ENCODE results near the gene WNT9B.
"Not testable (repeated sequence)": the region's sequence is repeated elsewhere in the genome, so short reads cannot be mapped to it uniquely, and the experiment has no call there.

The WNT9B gene

DNA sequence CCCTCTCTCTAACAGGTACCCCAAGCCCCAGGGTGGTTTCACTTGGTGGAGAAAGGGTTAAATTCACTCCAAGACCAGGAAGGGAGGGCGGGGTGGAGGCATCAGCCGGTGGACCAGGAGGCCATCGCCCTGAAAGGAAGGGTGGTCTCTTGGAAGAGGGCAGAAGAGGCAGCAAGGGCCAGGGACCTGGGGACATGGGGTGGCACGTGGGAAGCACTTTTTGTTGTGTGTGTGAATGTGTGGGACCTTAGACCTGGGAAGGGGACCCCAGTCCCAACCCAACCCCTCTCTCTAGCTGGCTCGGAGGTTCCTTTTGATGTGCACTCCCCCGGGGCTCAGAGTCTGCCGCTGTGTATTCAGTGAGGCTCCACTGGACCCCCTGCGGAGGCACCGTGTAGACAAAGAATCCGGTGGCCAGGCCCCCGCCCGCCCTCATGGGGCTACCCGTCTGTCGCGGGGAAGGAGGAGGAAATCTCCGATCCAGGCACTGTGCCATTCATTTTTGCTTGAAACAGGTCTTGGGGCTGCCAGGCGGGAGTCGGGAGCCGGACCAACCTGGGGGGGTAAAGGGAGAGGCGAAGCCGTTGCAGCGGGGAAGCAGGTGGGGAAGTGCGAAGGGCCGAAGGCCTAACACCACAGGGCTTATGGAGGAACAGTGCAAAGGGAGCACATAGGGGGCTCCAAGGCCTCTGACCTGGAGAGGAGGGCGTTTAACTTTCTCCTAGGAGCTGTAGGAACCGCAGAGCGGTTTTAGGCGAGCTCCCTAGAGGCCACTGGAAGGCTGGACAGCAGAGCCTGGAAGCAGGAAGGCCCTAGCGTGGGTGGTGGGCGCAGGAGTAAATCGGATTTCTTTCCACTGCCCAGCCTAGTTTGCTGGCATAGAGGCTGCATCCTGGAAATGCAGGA, 29.6 kb upstream of the WNT9B start:
- DNase-seq (ENCODE audit: low read depth in 1 of 2, low spot score in 1 of 2) = no peak

DNA sequence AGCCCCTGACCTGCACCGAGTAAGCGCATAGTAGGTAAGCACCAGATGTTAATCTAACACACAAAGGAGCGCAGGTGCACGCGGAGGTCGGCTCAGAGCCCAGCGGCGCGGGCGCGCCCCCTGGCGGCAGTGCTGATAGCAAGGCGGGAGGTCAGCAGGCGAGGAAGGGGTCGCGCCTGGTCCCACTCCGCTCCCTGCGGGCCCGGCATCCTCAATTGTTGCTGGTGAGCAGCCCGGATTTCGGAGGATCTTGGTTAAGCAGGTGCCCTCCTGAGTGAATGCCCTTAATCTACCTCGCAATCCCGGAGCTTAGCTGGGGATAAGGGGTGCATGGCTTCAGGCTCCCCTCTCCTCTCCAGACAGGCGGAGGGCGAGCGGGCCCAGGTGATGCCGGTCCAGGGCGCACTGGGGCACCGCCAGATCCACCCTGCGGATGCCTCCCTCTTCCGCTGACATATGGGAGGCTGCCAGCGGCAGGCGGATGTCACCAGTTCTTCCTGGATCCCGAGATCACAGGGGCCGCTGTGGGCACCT, 28.9 kb upstream of the WNT9B start:
- peak in 1 of 2 donors; percentile 18 for DNase-seq (ENCODE audit: low read depth in 1 of 2, low spot score in 1 of 2)

DNA sequence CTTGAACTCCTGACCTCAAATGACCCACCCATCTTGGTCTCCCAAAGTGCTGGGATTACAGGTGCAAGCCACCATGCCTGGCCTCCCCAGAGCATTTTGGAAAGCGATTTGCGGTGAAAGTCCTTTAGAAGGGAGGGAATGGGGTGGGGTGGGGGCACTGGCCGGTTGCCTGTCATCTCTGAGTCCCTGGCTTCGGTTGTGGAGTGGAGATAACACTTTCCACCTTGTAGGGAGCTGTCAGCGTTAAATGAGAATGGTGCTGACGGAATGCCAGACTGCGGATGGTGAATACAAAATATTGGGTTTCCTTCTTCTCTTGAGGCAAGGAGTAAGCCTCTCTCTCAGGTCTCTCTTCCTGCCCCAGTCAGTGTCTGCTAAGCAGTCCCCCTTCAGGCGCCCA, 27.7 kb upstream of the WNT9B start:
- no peak for DNase-seq (ENCODE audit: low read depth in 1 of 2, low spot score in 1 of 2)

DNA sequence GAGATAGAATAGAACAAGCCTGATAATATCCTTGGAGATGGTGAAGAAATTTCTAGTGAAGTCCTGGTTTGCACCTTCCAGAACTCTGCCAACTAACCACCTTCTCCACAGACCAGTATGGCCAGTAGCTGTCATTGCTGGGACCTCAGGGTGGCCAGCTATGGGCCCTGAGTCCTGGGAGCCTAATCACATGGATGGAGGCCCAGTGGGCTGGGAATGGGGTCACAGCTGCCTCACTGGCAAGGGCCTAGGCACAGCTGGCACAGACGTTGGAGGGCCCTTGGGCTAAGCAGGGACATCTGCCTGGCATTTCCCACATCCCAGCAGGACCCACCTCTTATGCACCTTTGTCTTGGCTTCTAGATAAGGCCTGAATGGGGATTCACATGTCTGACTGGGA, 25.3 kb upstream of the WNT9B start:
- DNase-seq (ENCODE audit: low read depth in 1 of 2, low spot score in 1 of 2) = no peak

DNA sequence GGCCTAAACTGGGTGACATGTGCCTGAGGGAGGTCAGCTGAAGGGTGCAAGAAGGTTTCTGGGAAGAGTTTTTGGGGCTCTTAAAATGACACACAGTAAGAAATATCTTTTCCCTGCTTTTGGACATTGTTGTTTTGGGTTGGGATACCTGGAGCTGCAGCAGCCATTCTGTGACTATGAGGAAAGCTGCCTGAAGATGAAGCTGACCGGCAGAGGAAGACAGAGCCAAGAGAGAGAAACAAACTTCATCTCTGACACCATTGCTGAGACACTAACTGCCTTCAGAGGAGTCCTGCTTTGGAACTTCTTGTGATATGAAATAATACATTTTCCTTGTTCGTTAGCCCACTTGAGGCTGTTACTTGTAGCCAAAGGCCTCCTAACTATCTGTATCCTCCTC, 24.1 kb upstream of the WNT9B start:
- no peak for DNase-seq (ENCODE audit: low read depth in 1 of 2, low spot score in 1 of 2)

DNA sequence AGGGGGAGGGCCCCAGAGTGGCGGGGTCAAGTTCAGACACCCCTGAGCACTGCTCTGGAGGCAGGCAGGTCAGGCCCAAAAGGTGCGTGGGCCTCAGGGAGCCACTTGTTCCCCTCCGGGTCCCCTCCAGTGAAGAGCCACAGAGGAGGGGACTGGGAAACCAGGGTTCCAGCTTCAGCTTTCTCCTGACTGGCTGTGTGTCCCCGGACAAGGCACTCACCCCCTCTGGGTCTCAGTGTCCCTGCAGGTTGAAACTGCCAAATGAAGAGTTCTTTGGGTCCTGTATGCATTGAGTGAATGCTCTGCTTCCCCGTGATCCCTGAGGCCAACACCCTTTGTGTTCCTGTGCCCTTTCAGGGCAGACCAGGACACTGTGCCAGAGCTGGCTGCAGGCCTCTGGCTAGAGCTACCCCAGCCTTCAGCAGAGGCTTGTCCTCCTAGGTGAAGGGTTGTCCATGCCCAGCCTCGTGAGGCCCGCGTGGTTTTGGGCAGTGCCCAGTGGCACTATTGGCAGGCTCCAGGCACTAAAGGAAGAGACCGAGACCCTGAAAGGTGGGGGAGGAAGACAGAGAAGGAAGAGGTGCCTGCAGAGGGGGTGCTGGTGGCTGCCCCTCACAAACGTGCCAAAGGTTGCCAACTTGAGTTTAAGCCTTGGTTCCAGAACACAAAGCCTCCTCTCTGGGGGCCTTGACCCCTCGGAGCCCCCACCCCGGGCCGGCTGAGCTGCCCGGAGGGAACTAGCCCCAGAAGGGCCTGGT, 19.6 kb upstream of the WNT9B start:
- no peak for DNase-seq (ENCODE audit: low read depth in 1 of 2, low spot score in 1 of 2)

DNA sequence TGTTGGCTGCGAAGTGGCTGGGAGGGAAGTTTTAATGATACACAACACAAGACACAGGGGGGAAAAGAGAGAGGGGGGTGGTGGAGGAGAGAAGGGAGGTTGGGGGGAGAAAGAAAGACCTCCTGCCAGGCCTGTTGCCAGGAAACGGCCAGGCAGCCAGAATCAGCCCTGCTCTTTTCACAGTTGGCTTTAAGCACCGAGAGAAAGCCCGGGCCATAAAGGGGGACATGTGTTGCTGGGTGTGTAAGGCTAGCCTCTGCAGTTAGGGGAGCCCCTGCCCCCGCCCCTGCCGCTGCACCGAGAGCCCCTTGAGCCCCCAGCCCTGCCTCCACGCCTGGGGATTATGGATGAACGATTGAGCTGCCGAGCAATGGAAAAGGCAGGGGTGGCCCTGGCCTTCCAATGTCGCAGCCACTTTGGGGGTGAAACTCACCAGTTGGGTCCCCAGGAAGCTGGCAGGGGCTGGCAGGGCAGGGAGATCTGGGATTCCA, 19.0 kb upstream of the WNT9B start:
- DNase-seq (ENCODE audit: low read depth in 1 of 2, low spot score in 1 of 2) = no peak

DNA sequence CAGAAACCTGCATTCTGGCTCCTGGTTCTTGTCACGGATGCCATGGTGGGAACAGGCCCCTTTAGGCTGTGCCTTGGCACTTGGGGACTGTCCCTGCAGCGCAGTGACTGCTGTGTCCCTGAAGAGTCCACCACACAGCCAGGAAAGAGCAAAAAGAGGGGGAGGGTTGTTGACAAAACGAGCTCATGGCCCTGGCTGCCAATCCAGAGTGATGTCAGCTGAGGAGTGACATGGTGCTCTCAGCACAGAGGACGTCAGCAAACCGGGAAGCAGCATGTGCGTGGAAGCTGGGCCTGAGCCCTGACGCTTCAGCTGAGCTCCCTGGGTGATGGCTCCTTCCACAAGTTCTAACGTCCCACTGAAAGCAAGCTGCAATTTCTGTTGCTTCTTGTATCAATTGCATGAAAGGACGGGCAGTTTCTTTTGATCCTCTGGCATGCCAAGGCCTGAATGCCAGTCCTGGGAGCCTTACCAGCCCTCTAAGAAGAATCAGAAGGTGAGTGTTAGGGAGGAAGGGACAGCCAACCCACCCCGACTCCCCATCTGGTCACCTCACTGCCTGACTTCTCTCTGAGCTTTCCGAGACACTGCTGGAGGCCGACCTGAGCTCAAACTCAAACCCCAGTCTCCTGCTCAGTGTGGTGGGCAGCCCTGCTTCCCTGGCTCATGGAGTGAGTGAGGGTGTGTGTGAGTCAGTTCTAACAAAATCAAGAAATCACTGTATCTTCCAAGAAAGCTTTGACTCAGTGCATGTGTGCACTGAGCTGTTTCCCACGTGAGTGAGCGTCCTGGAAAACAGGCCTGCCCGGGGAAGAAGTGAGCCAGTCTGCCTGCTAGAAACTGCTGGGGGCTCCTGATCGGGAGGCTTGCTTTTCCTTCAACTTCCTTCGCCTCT, 18.2 kb upstream of the WNT9B start:
- DNase-seq (ENCODE audit: low read depth in 1 of 2, low spot score in 1 of 2) = no peak

DNA sequence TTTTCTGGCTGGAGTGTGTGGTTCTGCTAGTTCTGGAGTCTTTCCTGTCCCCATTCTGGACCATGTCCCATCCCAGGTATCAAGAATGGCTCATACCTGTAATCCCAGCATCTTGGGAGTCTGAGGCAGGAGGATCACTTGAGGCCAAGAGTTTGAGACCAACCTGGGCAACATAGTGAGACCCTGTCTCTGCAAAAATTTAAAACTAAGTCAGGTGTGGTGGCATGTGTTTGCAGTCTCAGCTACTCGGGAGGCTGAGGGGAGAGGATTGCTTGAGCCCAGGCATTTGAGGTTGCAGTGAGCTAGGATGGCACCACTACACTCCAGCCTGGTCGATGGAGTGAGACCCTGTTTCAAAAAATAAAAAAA, 17.6 kb upstream of the WNT9B start:
- DNase-seq (ENCODE audit: low read depth in 1 of 2, low spot score in 1 of 2) = no peak

DNA sequence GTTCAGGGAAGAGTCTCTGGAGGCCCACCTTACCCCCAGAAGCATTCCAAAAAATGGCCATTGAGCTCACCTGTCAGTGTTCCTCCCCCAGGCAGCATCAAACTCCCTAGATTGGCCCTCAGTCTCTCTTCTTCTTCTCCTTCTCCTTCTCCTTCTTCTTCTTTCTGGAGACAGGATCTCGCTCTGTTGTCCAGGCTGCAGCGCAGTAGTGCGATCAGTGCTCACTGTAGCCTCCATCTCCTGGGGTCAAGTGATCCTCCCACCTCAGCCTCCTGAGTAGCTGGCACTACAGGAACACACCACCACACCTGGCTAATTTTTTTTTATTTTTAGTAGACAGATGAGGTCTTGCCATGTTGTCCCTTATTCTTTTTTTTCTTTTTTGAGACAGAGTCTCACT, 16.5 kb upstream of the WNT9B start:
- DNase-seq (ENCODE audit: low read depth in 1 of 2, low spot score in 1 of 2) = no peak

DNA sequence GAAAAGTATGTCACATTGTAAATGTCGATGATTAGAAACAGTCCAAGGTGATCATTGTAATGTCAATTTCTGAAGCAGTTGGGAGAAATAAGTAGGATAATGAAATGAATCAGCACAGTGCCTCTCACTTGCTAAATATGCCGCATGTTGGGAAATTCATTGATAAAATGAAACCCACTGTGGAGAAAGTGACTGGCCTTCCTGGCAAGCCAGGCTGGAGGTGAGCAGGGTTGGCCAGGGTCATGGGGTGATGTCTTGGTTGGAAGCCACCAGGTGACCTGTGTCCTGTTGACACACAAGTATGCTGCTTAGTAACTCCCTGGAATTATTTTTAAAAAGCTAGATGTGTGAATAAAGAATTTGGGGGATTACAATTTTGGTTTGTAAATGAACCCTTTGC, 14.9 kb upstream of the WNT9B start:
- no peak for DNase-seq (ENCODE audit: low read depth in 1 of 2, low spot score in 1 of 2)

DNA sequence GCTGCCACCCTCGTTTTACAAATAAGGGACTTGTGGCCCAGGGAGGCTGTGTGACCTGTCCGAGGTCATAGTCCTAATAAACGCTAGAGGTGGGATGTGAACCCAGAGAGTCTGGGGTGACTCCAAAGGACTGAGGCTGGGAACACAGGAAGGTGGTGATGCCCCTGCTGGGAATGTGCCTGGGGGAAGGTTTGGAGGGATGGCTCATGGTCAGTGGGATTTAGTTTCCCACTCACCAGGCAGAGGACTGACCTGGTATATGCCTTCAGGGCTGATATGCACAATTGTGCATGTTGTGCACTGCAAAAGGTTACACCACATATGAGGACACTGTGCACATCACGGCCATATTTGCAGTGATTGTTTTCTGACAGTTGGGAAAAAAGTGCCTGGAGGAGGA, 13.9 kb upstream of the WNT9B start:
- no peak for DNase-seq (ENCODE audit: low read depth in 1 of 2, low spot score in 1 of 2)

DNA sequence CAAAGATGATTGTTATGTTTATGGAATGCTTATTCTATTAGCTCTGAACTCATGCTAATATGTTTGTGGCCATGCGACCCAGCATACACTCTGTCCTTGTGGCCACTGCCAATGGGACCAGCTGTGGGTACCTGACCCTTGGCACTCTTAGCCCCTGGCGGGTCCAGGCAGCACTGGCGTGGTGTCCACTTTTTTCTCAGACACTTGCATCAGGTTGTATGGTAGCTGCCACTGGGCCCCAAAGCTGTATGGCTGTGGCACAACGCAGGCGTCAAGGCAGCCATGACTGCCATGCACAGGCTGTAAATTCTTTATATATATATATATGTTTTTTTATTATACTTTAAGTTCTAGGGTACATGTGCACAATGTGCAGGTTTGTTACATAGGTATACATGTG, 12.2 kb upstream of the WNT9B start:
- DNase-seq (ENCODE audit: low read depth in 1 of 2, low spot score in 1 of 2) = no peak

DNA sequence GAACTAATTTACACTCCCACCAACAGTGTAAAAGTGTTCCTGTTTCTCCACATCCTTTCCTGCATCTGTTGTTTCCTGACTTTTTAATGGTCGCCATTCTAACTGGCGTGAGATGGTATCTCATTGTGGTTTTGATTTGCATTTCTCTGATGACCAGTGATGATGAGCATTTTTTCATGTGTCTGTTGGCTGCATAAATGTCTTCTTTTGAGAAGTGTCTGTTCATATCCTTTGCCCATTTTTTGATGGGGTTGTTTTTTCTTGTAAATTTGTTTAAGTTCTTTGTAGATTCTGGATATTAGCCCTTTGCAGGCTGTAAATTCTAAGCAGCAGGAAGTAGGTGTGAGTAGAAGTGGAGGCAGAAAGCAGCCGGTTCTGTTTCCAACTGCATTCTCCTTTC, 10.8 kb upstream of the WNT9B start:
- DNase-seq (ENCODE audit: low read depth in 1 of 2, low spot score in 1 of 2) = not testable (repeated sequence)

DNA sequence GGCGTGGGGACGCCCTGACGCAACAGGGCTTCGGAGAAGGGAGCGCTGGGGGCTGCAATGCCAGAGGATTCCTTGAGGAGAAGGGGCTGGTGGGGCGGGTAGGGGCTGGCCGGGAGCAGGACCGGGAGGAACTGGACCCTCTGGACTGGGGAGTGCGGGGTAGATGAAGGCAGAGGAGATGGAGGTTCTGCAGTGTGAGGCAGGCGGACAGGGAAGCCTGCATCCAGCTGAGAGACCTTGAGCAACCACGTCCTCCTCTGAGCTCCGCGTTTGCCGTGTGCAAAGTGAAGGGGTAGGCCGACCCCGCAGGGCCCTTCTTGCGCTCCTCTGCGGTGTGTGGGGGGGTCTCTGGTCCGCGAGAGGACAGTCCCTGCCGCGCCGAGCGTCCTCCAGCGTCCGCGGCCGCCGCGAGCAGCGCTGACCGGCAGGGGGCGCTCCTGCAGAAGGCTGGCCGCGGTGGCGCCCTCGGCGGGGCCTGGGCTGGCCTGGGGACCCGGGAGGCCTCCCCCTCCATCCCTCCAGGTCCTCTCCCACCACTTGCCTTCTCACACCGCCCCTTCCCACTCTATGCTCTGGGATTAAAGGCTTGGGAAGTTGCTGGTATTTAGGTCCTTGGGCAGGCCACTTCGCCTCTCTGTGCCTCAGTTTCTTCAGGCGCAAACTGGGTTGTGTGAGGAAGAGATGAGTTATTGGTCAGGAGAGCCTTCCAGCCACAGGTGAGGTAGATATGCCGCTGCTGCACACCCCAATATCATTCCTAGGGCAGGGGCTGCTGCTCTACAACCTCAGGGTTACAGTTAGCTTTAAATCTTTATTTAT, 9.6 kb upstream of the WNT9B start:
- no peak for DNase-seq (ENCODE audit: low read depth in 1 of 2, low spot score in 1 of 2)

DNA sequence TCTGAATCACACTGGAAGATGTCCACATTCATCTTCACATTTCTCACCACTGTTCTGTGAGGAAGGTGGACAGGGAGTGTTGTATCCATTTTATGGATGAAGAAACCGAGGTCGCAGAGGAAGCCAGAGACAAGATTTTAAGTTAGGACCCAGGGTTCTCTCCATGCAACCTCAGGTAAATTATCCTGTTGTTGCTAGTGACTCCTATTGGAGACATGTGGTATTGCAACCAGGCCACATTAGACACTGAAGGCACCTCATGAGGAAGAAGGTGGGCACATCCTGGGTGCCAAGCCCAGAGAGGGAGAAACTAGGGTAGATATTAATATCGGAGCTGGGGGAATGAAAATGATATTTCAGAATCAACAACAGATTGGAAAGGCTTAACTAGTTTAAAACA, 8.5 kb upstream of the WNT9B start:
- no peak for DNase-seq (ENCODE audit: low read depth in 1 of 2, low spot score in 1 of 2)

DNA sequence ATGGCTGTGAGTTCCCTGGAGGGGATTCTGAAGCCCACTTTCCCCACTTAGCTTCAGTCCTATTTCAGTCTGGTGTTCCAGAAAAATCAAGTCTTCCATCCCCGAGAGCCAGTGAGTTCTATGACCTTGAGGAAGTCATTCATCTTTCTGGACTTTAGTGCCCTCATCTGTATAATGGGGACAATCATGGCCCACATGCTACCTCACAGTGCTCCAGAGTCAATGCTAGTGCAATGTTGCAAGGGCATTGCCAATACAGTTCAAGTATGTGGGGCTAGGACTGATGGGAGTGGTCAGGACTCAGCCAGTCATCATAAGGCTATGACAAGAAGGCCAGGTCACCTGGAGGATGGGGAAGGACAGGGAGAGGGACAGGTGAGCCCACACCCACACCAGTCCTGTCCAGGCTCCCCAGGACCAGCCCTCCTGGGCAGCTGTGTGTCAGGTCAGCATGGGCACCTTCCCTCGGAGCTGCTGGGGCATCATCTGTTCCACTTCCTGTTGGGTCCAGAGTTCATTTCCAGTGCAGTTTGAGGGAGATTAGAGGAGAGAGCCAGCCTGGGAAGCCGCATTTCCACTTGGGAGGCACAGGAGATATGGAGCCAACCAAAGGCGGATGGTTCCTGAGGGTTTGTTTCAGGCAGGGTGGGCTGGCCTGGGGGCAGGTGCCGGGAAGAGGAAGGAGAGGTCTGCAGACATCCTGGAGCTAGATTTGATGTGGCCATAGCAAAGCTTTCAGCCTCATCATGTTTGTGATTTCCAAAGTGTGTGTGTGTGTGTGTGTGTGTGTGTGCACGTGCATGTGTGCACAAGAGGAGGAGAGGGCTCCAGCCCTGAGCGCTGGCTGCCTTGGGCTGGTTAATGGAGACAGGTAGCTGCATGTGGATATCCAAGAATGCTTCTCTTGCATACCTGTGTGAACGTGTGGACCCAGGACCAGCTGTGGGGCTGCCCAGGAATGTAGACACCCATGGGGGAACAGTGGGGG, 3.9 kb upstream of the WNT9B start:
- no peak for DNase-seq (ENCODE audit: low read depth in 1 of 2, low spot score in 1 of 2)

DNA sequence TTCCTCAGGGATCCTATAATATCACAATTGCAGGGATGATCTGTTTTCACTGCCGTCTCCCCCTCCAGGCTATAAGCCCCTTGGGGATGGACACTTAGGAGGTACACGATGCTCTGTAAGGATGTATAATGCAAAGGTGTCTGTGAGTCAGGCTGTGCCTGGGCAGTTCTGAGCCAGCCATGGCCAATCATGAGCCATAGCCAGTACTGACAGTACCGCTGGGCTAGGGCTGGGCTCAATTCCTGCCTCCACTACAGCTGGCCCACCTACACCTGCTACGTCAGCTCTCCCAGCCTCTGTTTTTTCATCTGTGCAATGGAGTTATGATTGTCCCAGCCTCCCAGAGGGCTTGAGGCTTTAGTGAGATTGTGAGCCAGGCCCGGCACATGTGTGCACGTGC, 2.8 kb upstream of the WNT9B start:
- no peak for DNase-seq (ENCODE audit: low read depth in 1 of 2, low spot score in 1 of 2)

DNA sequence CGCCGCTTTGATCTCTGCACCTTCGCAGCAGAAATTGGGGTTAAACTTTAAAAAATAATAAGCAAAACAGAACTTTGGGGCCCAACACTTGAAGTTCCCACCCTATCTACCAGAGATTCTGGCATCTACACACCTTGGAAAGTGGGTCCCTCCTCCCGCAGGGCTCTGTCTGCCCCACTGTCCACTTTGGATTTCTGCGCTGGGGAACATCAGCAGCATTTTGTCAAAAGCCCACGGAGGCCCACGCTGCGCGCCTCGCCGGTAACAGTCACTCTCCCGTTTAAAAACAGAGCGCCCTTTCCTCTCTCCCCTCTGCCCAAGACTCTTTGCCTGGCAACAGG, 725 bp upstream of the WNT9B start:
- DNase-seq (ENCODE audit: low read depth in 1 of 2, low spot score in 1 of 2) = no peak
